GM19238 (cell line): Measurements from ENCODE around the gene DNM2.
"Not testable (repeated sequence)": the region's sequence is repeated elsewhere in the genome, so short reads cannot be mapped to it uniquely, and the experiment has no call there.

Experiments
- DNase-seq: peaks from one replicate; pipeline ENCODE4 v3.0.0; 2011; ENCODE audit warnings: low spot score; ENCODE audit not compliant: insufficient read length

Gene DNM2

DNA sequence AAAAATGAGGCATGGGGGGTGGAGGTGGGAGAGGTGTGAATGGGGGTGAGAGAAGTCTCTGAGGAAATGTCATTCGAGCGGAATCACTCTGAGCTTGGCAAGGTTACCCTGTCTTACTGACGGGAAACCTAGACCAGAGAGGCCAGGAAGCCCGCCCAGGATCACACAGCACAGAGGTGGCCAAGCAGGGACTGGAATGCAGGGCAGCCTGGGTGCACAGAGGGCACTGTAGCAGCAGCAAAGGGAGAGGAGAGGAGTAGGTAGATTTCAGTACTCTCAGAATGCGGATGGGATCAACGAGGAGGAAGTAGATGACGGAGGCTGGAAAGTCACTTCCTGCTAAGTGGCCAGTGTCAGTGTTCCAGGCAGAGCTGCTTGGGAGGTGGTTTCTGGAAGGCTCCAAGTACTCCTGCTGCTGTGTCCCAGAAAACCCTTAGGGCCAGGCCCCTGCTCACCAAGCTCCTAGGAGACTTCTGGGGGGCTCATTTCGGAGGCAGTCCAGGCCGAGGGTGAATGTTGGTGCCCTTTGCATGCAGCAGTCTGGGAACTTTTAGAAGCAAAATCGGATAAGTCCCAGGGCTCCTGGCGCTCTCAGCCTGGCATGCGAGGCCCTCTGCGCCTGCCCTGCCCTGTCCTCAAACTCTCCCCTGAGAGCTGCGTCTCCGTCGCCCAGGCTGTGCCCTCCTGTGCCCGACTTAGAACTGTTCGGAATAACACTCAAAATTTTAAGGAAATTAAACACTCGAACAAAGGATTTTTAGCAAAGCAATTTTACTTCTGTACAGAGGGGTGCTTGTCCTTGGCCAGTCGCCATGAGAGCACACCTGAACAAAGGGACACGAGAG is 33.5 kb downstream of the DNM2 start:
- no peak for DNase-seq

- no peak for DNase-seq
Observed at GRCh38 chr19:10752237-10752912, 34.5 kb downstream of the DNM2 start.

- DNase-seq, result no peak
Observed at GRCh38 chr19:10752913-10753704, 35.2 kb downstream of the DNM2 start.

DNA sequence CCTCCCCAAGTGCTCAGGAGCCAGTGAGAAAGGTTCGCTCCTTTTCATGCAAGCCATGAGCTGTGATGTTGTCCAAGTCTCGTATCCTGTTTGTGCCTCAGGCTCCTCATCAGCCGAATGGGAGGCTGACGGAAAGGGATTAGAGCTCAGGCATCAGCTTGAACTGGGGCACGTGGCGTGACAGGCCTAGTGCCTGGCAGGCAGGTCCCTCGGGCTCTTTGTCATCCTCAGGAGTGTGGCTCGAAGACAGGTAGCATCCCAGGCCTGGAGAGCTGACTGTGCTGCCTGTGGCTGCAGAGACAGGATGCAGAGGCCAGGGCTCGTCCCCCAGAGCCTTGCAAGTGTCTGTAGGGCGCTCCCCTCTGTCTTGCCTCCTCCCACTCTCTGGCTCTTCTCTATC is 38.5 kb downstream of the DNM2 start:
- no peak for DNase-seq

DNA sequence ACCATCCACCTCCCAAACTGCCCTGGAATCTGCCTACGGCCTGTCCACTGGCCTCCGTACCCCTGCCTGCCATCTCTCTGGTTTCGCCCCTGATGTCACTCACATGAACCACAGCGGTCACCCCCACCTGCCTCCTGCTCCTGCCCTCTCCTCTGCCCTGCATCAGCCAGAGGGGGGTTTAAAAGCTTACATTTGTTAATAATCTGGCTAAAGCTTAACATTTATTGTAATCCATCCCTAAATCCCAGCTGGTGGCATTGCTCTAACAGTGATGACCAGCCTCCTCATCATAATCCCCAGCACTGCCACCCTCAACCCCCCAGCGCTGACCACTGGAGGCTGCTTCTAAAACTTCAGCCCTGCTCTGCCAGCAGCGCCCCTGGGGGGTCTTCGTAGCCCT is 38.9 kb downstream of the DNM2 start:
- no peak for DNase-seq

DNA sequence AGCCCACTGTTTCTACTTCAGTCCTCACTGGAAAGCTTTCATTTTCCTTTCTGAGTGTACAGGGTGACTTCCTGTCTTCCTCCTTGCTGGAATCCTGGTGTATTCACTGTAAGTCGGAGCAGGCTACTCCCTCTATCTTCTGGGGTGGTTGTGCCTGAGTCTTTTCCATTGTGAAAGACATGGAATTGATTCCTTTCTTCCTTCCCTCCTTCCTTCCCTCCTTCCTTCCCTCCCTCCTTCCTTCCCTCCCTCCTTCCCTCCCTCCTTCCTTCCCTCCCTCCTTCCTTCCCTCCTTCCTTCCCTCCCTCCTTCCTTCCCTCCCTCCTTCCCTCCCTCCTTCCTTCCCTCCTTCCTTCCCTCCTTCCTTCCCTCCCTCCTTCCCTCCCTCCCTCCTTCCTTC is 40.2 kb downstream of the DNM2 start:
- not testable (repeated sequence) for DNase-seq

DNA sequence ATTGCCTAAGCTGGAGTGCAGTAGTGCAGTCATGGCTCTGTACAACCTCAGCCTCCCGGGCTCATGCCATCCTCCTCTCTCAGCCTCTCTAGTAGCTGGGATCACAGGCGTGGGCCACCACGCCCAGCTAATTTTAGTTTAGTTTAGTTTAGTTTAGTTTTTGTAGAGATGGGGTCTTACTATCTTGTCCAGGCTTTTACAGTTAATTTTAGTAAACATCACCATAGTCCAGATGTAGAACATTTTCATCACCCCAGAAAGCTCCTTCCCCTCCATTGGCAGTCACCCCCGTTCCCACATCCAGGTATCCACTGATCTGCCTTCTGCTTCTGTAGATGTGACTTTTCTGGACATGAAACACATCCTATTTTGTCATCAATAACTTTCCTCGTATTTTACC is 41.1 kb downstream of the DNM2 start:
- no peak for DNase-seq

- DNase-seq, result no peak
Observed at GRCh38 chr19:10760273-10760944, 42.5 kb downstream of the DNM2 start.

DNA sequence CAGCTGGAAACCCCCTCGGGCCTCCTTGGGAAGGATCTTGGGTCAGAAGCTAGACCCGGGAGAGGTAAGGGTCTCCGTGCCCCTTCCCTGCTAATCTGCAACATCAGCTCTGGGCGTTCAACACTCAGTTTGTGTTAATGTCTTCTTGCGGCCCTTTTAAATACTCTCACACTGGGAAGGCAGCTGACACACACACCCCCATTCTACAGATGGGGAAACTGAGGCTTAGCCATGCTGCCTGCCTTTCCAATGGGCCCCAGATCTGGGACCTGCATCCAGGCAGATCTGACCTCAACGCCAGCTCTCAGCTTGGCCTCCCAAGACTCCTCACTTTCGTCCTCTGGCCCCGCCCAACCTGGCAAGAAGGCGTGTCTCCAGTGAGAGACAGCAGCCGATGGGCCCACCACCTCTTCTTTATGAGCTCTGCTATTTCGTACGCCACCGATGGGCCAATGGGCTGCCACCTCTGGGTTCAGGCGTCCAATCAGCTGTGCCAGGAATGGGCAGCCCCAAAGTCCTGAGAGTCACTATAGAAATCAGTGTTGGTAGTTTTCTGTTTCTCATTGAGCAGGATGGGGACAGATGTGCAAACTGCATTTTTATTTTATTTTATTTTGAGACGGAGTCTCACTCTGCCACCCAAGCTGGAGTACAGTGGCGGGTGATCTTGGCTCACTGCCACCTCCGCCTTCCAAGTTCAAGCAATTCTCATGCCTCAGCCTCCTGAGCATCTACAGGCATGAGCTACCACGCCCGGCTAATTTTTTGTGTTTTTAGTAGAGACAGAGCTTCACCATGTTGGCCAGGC is 43.8 kb downstream of the DNM2 start:
- no peak for DNase-seq

GRCh38 chr19:10762656-10763055 is 44.8 kb downstream of the DNM2 start:
- no peak for DNase-seq

DNA sequence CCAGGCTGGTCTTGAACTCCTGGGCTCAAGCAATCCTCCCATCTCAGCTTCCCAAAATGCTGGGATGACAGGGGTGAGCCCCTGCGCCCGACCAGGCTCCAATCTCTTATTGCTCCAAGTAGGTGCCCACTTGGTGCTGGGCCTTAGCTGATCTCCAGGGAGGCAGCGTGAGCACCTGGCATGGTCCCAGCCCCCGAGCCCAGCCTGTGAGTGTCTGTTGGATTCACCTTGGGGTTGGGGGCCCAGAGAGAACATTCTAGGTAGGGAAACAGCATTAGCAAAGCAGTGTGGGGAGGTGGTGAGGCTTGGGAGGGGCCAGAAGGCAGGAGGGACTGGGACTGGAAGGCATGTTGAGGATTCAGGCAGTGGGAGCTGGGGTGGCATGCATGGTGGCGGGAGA is 45.5 kb downstream of the DNM2 start:
- DNase-seq, result no peak

DNA sequence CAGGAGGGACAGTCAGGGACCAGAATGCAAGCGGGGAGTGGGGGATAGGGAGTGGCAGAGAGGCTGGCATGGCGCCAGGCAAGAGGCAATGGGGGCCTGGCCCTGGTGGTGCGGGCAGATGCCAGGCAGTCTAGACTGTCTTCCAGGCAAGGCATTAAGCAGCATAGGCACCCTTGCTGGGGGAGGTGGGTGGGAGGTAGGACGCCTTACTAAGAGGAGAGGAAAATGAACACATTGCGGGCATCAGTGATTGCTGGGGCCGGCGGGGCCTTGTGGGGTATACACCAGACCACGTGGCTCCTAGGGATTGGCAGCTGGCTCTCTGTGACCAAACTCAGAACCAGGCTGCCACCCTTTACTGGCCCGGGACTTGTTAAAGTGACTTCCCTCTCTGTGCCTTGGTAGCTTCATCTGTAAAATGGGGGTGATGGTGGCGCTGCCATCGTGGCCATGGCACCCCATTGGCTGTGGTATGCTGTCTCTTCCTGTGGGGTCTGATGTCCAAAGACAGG is 46.0 kb downstream of the DNM2 start:
- DNase-seq, result no peak

GRCh38 chr19:10764340-10764894 is 46.5 kb downstream of the DNM2 start:
- no peak for DNase-seq

DNA sequence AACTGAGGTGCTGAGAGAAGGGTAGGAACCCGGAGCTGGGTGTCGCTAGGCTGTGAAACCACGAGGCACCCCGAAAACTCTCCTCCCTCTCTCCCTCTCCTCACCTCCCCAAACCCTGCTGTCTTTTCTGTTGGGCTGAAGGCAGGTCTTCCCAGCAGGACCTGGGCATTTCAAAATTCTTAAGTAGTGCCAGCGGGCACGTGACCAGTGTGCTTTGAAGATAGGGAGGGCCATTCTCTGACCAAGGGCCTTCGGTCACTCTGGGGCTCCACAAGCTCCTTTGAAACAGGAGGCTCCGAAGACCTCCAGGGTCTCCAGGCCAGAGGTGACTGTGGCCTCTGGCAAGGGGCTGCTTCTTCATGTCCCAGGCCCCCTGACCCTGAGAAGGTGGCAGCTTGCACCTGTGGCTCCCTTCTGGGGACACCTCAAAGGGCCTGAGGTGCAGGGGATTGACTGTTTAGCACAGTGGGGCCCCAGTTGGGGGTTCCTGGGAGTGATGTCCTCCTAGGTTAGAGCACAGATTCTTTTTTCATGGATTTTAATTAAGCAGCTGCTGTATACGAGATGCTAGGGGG is 48.3 kb downstream of the DNM2 start:
- DNase-seq, result no peak

GRCh38 chr19:10766671-10767201 is 48.9 kb downstream of the DNM2 start:
- DNase-seq, result no peak

DNA sequence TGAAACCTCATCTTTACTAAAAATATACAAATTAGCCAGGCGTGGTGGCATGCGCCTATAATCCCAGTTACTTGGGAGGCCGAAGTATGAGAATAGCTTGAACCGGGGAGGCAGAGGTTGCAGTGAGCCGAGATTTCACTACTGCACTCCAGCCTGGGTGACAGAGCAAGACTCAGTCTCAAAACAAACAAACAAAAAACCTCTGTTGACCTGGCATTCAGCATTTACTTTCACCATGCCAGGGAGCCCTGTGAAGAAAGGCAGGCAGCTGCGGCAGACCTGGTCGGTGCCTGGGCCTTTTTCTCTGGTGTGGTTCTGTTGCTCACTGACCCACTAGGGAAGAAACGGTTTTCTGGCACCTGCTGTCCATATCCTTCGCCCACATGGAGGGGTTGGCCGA is 49.8 kb downstream of the DNM2 start:
- DNase-seq, result no peak

GRCh38 chr19:10768369-10768768 is 50.5 kb downstream of the DNM2 start:
- DNase-seq, result no peak

GRCh38 chr19:10768936-10769335 is 51.1 kb downstream of the DNM2 start:
- DNase-seq, result no peak
